Measurements from ENCODE around the gene C22orf15.

C22orf15 gene

GRCh38 chr22:23751441-23751996, 11.3 kb upstream of the C22orf15 start:
- DNase-seq (ENCODE audit: extremely low read depth, low read depth), result no peak
- TF ChIP-seq, protein P1, sequence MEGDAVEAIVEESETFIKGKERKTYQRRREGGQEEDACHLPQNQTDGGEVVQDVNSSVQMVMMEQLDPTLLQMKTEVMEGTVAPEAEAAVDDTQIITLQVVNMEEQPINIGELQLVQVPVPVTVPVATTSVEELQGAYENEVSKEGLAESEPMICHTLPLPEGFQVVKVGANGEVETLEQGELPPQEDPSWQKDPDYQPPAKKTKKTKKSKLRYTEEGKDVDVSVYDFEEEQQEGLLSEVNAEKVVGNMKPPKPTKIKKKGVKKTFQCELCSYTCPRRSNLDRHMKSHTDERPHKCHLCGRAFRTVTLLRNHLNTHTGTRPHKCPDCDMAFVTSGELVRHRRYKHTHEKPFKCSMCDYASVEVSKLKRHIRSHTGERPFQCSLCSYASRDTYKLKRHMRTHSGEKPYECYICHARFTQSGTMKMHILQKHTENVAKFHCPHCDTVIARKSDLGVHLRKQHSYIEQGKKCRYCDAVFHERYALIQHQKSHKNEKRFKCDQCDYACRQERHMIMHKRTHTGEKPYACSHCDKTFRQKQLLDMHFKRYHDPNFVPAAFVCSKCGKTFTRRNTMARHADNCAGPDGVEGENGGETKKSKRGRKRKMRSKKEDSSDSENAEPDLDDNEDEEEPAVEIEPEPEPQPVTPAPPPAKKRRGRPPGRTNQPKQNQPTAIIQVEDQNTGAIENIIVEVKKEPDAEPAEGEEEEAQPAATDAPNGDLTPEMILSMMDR (IDR thresholded peaks at IDR 0.05; ENCODE audit: low read depth, low read length, missing control alignments), result no peak
- peak overlapping the region; percentile 90 for H3K4me3 ChIP-seq (replicated peaks; ENCODE audit: low read depth, low read length)

GRCh38 chr22:23752090-23752691, 10.6 kb upstream of the C22orf15 start:
- H3K4me3 ChIP-seq (replicated peaks; ENCODE audit: low read depth, low read length), result no peak overlapping the region; the same call in 1 of the 2 replicates
- DNase-seq (ENCODE audit: extremely low read depth, low read depth), result no peak
- TF ChIP-seq, protein P1 (IDR thresholded peaks at IDR 0.05; ENCODE audit: low read depth, low read length, missing control alignments), result no peak

GRCh38 chr22:23752750-23753149, 10.0 kb upstream of the C22orf15 start:
- TF ChIP-seq, protein P1 (IDR thresholded peaks at IDR 0.05; ENCODE audit: low read depth, low read length, missing control alignments), result no peak
- H3K4me3 ChIP-seq (replicated peaks; ENCODE audit: low read depth, low read length), result no peak overlapping the region
- DNase-seq (ENCODE audit: extremely low read depth, low read depth), result no peak

GRCh38 chr22:23753385-23753784, 9.4 kb upstream of the C22orf15 start:
- TF ChIP-seq, protein P1 (IDR thresholded peaks at IDR 0.05; ENCODE audit: low read depth, low read length, missing control alignments), result no peak
- no peak for DNase-seq (ENCODE audit: extremely low read depth, low read depth)
- no peak overlapping the region for H3K4me3 ChIP-seq (replicated peaks; ENCODE audit: low read depth, low read length)

- no peak within 1 kb of the TSS for H3K4me3 ChIP-seq (replicated peaks; ENCODE audit: low read depth, low read length)
- no peak for DNase-seq (ENCODE audit: extremely low read depth, low read depth)
- TF ChIP-seq, protein P1 (IDR thresholded peaks at IDR 0.05; ENCODE audit: low read depth, low read length, missing control alignments), result no peak
Measured at GRCh38 chr22:23754220-23754919, 8.4 kb upstream of the C22orf15 start, which contains the start of gene VPREB3. TSS of gene VPREB3 (minus strand) at chr22:23754425. CDS start at chr22:23754363, 62 bp downstream.

DNA sequence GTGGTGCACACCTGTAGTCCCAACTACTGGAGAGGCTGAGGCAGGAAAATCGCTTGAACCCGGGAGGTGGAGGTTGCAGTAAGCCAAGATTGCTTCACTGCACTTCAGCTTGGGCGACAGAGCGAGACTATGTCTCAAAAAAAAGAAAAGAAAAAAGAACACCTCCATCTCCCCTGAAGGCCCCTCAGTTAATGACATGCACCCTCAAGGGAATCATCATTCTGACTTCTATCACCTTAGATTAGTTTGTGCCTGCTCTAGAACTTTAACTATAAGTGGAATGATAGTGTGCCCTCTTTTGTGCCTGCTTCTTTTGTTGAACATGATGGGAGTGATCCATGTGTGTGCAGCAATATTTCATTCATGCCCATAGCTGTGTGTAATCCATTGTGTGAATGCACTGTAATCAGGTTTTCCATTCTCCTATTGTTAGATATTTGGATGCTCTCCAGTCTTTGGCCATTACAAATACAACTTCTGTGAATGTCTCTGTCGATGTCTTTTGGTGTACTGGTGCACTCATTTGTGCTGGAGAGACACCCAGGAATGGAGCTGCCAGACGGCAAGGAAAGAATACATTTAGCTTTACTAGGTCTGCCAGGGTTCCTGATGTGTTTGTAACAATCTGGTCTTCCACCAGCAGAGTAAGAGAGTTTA, 7.7 kb upstream of the C22orf15 start:
- no peak overlapping the region for H3K4me3 ChIP-seq (replicated peaks; ENCODE audit: low read depth, low read length)
- TF ChIP-seq, protein P1 (IDR thresholded peaks at IDR 0.05; ENCODE audit: low read depth, low read length, missing control alignments), result no peak
- no peak for DNase-seq (ENCODE audit: extremely low read depth, low read depth)

Measured in HFF-Myc (cell line).